ENCODE results near the gene DIP2C. TPM values are rescaled to one million over a fixed set of nuclear protein-coding genes. Genes with fewer than 3 reads are reported as not detected.
"Not testable (repeated sequence)": the region's sequence is repeated elsewhere in the genome, so short reads cannot be mapped to it uniquely, and the experiment has no call there.

DIP2C gene
- total RNA-seq, 1 donor = 19.9 TPM

DNA sequence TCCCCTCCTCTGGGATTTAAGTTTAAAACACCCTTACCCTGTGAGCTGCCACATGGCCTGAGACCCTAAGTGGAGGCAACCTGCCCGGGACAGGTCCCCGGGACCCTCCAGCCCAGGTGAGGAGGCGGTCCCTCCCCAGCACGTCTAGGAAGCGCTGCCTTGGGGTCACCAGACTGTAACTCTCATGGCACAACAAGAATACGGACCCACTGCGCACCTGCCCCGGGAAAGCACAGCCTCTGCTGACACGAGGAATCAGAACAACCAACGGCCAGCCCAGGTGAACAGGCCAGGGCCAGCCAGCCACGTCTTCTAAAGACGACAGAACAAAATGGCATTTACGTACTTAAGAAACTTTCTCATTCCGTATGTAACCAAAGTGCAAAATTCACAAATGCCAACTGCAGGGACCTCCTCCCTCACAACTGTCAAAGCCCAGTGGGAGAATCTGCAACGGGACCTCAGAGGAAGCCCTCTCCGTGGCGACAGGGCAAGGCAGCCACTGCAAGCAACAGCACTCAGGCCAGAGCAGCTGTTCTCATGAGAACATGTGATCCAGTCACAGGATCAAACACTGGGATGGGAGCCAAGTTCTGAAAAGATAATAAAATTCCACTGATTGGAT, 208.4 kb downstream of the DIP2C start:
- peak; percentile 51 for DNase-seq (ENCODE audit: low read depth)
- TF ChIP-seq, protein P1, sequence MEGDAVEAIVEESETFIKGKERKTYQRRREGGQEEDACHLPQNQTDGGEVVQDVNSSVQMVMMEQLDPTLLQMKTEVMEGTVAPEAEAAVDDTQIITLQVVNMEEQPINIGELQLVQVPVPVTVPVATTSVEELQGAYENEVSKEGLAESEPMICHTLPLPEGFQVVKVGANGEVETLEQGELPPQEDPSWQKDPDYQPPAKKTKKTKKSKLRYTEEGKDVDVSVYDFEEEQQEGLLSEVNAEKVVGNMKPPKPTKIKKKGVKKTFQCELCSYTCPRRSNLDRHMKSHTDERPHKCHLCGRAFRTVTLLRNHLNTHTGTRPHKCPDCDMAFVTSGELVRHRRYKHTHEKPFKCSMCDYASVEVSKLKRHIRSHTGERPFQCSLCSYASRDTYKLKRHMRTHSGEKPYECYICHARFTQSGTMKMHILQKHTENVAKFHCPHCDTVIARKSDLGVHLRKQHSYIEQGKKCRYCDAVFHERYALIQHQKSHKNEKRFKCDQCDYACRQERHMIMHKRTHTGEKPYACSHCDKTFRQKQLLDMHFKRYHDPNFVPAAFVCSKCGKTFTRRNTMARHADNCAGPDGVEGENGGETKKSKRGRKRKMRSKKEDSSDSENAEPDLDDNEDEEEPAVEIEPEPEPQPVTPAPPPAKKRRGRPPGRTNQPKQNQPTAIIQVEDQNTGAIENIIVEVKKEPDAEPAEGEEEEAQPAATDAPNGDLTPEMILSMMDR (IDR thresholded peaks at IDR 0.05; ENCODE audit: insufficient read depth, low read depth, low read length) = no peak
- no peak overlapping the region for H3K4me3 ChIP-seq (ENCODE audit: low read depth, low read length)

DNA sequence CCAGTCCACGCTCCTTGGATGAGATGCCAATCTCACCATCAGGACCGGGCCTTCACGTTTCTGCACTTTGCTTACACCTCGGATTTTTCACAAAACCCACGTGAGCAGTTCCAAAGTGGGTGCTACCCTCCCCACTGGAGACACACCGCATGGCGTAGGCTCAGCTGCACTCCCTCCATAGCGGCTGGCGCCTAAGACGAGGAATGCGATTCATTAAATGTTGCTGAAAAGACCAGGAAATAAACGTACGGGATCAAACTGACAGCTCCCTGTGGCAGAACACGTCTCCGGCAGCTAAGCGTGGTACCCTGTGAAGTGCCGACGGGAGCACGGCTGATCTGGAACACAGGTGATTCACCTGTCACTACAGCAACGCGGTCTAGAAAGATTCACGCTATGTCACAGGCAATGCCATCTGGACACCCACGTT, 209.0 kb downstream of the DIP2C start:
- H3K4me3 ChIP-seq (ENCODE audit: low read depth, low read length) = no peak overlapping the region
- TF ChIP-seq, protein P1 (IDR thresholded peaks at IDR 0.05; ENCODE audit: insufficient read depth, low read depth, low read length) = no peak

DNA sequence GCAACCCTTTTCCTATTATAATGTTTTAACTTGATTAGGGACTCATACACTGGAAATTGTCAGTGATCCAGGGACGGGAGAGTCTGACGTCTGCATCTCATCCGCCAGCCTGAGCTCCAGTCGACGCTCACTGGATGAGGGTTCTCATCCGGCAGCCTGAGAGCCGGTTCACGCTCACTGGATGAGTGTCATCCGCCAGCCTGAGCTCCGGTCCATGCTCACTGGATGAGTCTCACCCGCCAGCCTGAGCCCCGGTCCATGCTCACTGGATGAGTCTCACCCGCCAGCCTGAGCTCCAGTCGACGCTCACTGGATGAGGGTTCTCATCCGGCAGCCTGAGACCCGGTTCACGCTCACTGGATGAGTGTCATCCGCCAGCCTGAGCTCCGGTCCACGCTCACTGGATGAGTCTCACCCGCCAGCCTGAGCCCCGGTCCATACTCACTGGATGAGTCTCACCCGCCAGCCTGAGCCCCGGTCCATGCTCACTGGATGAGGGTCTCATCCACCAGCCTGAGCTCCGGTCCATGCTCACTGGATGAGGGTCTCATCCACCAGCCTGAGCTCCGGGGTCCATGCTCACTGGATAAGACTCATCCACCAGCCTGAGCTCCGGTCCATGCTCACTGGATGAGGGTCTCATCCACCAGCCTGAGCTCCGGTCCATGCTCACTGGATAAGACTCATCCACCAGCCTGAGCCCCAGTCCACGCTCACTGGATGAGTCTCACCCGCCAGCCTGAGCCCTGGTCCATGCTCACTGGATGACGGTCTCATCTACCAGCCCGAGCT, 209.6 kb downstream of the DIP2C start:
- not testable (repeated sequence) for H3K4me3 ChIP-seq (ENCODE audit: low read depth, low read length); DNase-seq (ENCODE audit: low read depth)

More for the DNA sequence above, 209.0 kb downstream of the DIP2C start:
- no peak for DNase-seq (ENCODE audit: low read depth)

DNA sequence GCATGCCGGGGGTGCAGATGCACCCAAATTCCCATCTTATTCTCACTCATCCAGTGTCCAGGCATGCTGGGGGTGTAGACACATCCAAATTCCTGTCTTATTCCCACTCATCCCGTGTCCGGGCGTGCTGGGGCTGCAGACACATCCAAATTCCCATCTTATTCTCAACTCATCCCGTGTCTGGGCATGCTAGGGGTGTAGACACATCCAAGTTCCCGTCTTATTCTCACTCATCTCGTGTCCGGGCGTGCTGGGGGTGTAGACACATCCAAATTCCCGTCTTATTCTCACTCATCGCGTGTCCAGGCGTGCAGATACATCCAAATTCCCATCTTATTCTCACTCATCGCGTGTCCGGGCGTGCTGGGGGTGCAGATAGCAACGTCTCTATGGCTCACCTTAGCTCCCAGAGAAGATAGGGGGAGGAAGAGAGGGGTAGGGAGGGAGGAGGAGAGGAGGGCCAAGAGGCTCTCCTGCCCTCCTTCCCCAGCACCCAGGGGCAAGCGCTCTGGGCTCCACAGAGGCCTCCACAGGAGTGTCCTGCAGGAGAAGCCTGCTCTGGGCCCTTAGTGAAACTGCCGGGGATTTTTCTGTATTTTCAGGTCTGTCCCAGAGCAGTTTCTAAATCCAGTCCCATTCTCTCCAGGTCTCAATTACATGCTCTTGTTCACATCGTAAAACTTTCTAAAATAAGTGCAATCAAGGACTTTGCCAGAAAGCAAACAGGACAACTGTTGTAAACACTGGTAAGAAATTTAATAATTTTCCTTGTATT, 210.8 kb downstream of the DIP2C start:
- DNase-seq (ENCODE audit: low read depth) = no peak
- no peak overlapping the region for H3K4me3 ChIP-seq (ENCODE audit: low read depth, low read length)
- TF ChIP-seq, protein P1 (IDR thresholded peaks at IDR 0.05; ENCODE audit: insufficient read depth, low read depth, low read length) = no peak

DNA sequence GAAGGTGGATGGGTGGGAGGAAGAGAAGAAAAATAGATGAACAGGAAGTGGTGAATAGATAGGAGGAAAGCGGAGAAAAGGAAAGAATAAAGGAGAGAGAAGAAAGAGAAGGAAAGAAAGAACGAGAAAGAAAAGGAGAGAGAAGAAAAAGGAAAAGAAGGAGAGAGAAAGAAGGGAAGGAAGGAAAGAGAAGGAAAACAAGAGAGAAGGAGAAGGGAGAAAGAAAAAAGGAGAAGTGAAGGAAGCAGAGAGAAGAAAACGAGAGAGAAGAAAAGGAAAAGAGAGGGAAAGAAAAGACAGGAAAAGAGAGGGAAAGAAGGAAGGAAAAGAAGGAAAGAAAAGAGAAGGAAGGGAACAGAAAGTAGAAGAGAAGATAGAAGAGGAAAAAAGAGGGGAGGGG, 211.8 kb downstream of the DIP2C start:
- no peak for DNase-seq (ENCODE audit: low read depth)
- no peak overlapping the region for H3K4me3 ChIP-seq (ENCODE audit: low read depth, low read length)
- TF ChIP-seq, protein P1 (IDR thresholded peaks at IDR 0.05; ENCODE audit: insufficient read depth, low read depth, low read length) = no peak

DNA sequence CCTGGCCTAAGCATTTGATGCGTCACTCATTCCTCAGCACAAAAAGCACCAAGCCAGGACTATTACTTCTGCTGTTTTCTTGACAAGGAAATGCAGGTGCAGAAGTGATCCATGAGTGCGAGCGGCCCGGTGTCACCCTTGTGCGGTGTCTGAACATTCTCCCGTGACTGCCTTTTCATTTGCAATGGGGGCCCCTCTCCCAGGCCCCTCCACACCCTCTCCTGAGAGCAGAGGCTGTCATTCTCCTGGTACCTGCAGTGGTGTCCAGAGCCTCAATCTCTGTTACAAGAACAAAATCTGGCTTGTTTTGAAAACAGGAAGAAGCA, 213.1 kb downstream of the DIP2C start:
- TF ChIP-seq, protein P1 (IDR thresholded peaks at IDR 0.05; ENCODE audit: insufficient read depth, low read depth, low read length) = no peak
- DNase-seq (ENCODE audit: low read depth) = no peak
- H3K4me3 ChIP-seq (ENCODE audit: low read depth, low read length) = no peak overlapping the region
